GM12875 (cell line): ENCODE measurements around the gene TRPV6.
A peak's percentile ranks its signal among the peaks of the same experiment; 100 is the strongest.

Source experiments
- H3K4me3 ChIP-seq: one replicate; pipeline ENCODE4 v1.5.1; 2011; ENCODE audit warnings: low read depth, low read length, control low read depth
- TF ChIP-seq, protein P1 (sequence below): IDR thresholded peaks from 2 replicates; pipeline ENCODE4 v1.5.1; 2011; ENCODE audit warnings: low read depth, mild to moderate bottlenecking, control low read depth, inconsistent platforms, low read length, moderate library complexity, borderline replicate concordance; ENCODE audit not compliant: insufficient read depth

The TRPV6 gene

GRCh38 chr7:142927949-142928348 is 42.4 kb upstream of the TRPV6 start:
- H3K4me3 ChIP-seq, result no peak overlapping the region
- TF ChIP-seq, protein P1, sequence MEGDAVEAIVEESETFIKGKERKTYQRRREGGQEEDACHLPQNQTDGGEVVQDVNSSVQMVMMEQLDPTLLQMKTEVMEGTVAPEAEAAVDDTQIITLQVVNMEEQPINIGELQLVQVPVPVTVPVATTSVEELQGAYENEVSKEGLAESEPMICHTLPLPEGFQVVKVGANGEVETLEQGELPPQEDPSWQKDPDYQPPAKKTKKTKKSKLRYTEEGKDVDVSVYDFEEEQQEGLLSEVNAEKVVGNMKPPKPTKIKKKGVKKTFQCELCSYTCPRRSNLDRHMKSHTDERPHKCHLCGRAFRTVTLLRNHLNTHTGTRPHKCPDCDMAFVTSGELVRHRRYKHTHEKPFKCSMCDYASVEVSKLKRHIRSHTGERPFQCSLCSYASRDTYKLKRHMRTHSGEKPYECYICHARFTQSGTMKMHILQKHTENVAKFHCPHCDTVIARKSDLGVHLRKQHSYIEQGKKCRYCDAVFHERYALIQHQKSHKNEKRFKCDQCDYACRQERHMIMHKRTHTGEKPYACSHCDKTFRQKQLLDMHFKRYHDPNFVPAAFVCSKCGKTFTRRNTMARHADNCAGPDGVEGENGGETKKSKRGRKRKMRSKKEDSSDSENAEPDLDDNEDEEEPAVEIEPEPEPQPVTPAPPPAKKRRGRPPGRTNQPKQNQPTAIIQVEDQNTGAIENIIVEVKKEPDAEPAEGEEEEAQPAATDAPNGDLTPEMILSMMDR, result no peak

DNA sequence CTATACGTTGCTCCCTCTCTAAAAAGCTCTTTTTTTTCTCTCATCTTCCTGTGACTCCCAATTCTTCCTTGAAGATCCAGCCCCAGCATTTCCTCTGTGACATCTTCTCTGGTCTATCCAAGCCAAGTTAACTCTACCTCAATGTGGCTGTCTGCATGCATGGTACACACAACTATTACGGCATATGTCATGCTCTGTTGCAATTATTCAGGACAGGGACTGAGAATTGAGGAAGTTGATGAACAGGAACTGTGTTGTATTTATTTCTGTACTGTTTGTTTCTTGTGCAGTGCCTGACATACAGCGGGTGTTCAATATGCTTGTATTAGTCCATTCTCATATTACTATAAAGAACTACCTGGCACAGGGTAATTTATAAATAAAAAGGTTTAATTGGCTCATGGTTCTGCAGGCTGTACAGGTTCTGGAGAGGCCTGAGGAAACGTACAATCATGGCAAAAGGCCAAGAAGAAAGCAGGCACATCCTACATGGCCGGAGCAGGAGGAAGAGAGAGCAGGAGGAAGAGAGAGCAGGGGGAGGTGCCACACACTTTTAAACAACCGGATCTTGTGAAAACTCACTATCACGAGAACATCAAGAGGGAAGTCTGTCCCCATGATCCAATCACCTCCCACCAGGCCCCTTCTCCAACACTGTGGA is 41.7 kb upstream of the TRPV6 start:
- no peak overlapping the region for H3K4me3 ChIP-seq
- TF ChIP-seq, protein P1, result no peak

DNA sequence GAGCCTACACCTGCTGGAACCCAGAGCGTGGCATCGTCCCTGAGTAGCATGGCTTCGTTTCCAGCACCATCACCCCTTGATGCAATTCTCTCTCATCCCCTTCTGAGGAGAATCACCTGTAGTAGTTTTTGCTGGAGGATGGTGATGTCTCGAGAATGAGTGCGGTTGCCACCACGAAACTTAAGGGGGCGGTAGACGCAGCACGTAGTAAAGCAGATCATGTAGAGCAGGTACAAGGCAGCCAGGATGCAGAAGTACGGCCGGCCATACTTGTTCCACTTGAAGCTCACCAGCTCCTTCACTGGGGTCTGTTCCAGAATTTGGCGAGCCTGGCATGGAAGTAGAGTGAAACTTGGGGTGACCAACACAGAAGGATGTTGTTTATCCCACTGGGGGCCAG is 39.9 kb upstream of the TRPV6 start:
- TF ChIP-seq, protein P1, result peak; percentile 37; the same call in 1 of the 2 replicates
- H3K4me3 ChIP-seq, result no peak overlapping the region

- no peak overlapping the region for H3K4me3 ChIP-seq
- TF ChIP-seq, protein P1, result no peak
Observed at GRCh38 chr7:142923391-142923790, 37.8 kb upstream of the TRPV6 start.

DNA sequence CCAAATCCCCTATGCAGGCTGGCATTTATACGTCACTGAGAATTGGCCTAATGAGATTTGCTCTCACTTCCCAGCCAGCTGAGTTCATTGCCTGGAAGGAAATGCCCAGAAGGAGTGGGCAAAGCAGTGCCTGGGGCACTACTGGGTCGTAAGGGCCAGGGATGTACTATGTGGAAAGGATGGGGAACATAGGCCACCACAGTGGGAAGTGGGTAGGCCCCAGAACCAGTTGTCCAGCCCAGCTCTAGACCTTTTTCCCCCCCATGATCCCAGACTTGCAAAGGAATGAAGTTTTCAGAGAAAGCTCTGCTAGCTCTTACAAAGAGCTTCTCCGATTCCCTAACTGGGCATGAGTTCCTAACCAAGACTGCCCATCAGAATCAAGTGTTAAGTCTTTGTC is 34.1 kb upstream of the TRPV6 start:
- no peak overlapping the region for H3K4me3 ChIP-seq
- TF ChIP-seq, protein P1, result no peak

- TF ChIP-seq, protein P1, result no peak
- no peak overlapping the region for H3K4me3 ChIP-seq
Observed at GRCh38 chr7:142918901-142919300, 33.4 kb upstream of the TRPV6 start.

DNA sequence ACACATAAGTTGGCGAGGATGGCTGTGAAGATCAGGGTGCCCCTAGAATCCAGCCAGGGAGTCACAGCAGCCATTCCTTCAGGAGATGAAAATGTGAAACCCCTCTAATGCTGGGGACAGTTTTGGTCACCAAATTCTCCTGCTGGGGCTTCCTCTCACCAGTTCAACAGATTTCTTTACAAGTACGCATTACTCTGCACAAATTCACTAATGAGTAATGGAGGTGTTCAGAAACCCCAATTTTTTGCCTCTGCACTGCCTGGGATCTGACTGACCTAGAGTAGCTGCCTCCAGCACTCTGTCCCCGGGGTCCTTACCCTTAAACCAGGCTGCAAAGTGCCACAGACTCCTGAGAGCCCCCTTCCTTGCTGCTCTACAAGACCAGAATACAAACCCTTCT is 31.9 kb upstream of the TRPV6 start:
- no peak overlapping the region for H3K4me3 ChIP-seq
- TF ChIP-seq, protein P1, result no peak
